Neutrophil (primary cell): ENCODE data around the gene BCR.

ENCODE experiments used
- H3K27ac ChIP-seq: fragments of 200-600 bp; sonication (generic); 2 replicates; pipeline ENCODE4 v1.5.1; 2016; ENCODE audit warnings: mild to moderate bottlenecking, moderate library complexity
- H3K27me3 ChIP-seq: fragments of 200-600 bp; sonication (generic); 2 replicates; pipeline ENCODE4 v1.6.0; 2016; ENCODE audit warnings: mild to moderate bottlenecking
- H3K36me3 ChIP-seq: fragments of 200-600 bp; sonication (generic); 2 replicates; pipeline ENCODE4 v1.5.1; 2017
- H3K4me1 ChIP-seq, 2 experiments: fragments of 200-600 bp in 1 of 2; sonication (generic) in 1 of 2; 1 replicate in 1 of 2; 2 replicates in 1 of 2; pipeline versions ENCODE4 v1.5.1 to v1.6.1; 2013 to 2016; ENCODE audit warnings: low read depth in 1 of 2, low read length in 1 of 2, mild to moderate bottlenecking in 1 of 2, moderate library complexity in 1 of 2; ENCODE audit not compliant: control insufficient read depth in 1 of 2, insufficient read depth in 1 of 2
- H3K4me3 ChIP-seq, 2 experiments: fragments of 200-600 bp in 1 of 2; sonication (generic) in 1 of 2; 1 replicate in 1 of 2; 2 replicates in 1 of 2; pipeline ENCODE4 v1.5.1; 2013 to 2016; ENCODE audit warnings: low read depth in 1 of 2, low read length in 1 of 2, mild to moderate bottlenecking in 1 of 2, moderate library complexity in 1 of 2
- H3K9me3 ChIP-seq: fragments of 200-600 bp; sonication (generic); 2 replicates; pipeline ENCODE4 v1.5.1; 2016
- TF ChIP-seq, protein P1 (sequence below): fragments of 200-600 bp; sonication (generic); IDR thresholded peaks from 2 replicates; pipeline ENCODE4 v1.5.1; 2016; ENCODE audit warnings: antibody characterized with exemption

The BCR gene

GRCh38 chr22:23223569-23224317 lies 43.4 kb downstream of the BCR start:
- TF ChIP-seq, protein P1, sequence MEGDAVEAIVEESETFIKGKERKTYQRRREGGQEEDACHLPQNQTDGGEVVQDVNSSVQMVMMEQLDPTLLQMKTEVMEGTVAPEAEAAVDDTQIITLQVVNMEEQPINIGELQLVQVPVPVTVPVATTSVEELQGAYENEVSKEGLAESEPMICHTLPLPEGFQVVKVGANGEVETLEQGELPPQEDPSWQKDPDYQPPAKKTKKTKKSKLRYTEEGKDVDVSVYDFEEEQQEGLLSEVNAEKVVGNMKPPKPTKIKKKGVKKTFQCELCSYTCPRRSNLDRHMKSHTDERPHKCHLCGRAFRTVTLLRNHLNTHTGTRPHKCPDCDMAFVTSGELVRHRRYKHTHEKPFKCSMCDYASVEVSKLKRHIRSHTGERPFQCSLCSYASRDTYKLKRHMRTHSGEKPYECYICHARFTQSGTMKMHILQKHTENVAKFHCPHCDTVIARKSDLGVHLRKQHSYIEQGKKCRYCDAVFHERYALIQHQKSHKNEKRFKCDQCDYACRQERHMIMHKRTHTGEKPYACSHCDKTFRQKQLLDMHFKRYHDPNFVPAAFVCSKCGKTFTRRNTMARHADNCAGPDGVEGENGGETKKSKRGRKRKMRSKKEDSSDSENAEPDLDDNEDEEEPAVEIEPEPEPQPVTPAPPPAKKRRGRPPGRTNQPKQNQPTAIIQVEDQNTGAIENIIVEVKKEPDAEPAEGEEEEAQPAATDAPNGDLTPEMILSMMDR, result no peak
- H3K4me3 ChIP-seq, result no peak overlapping the region
- H3K27me3 ChIP-seq, result no peaks in the 10 kb centered on the region
- H3K4me1 ChIP-seq, result peaks cover 91 to 92% of the 10 kb centered on the region in 2 experiments
- no peaks in the 10 kb centered on the region for H3K36me3 ChIP-seq
- peak overlapping the region; percentile 85 for H3K27ac ChIP-seq
- no peaks in the 10 kb centered on the region for H3K9me3 ChIP-seq

DNA sequence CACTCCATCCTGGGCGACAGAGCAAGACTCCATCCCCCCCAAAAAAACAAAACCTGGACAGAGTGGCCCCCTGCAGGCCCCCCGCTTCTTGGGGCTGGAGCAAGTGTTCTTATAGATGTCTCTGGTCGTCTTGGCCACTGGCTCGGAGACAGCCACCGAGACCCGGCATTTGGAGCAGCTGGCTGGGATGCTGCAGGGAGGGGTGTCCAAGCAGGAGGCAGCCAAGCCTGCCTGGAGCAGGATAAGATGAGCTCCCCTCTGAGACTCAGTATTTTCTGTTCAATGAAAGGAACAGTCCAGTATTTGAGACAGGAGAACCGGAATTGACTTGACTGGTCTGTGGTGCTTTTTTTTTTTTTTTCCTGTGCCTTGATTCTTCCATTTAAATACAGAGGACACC lies 44.5 kb downstream of the BCR start:
- Histone ChIP-seq H3K36me3 (no peaks in the 10 kb centered on the region), H3K4me3 (no peak overlapping the region), H3K27ac (no peak overlapping the region), H3K9me3 (no peaks in the 10 kb centered on the region), H3K27me3 (no peaks in the 10 kb centered on the region), H3K4me1 (peaks cover 80 to 81% of the 10 kb centered on the region in 2 experiments)
- TF ChIP-seq, protein P1, result no peak

DNA sequence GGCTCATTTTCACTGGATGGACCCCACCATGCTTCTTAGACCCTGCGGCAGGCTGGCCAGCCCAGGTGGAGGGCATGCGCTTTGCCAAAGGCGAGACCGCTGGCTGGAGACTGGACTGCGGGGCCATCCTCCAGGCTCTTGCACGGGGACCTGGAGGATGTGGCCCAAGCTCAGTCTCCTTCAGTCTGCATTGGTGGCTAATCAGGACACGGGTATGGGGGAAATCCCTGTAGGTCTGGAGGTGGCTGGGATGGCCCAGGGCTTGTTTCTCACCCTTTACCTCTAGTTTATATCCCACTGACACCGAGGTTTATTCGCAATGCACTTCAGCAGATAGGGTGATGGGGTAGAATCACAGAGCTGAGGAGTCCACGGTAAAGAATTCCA lies 45.0 kb downstream of the BCR start:
- H3K4me1 ChIP-seq, result peaks cover 75 to 76% of the 10 kb centered on the region in 2 experiments

GRCh38 chr22:23225724-23226496 lies 45.6 kb downstream of the BCR start:
- Histone ChIP-seq H3K4me3 (no peak overlapping the region), H3K27me3 (no peaks in the 10 kb centered on the region), H3K36me3 (no peaks in the 10 kb centered on the region), H3K9me3 (no peaks in the 10 kb centered on the region), H3K27ac (peak overlapping the region; percentile 68), H3K4me1 (peaks cover 69 to 70% of the 10 kb centered on the region in 2 experiments)
- TF ChIP-seq, protein P1, result no peak

More for the DNA sequence above, 45.0 kb downstream of the BCR start:
- H3K4me3 ChIP-seq, result no peak overlapping the region
- TF ChIP-seq, protein P1, result no peak
- peak overlapping the region; percentile 68 for H3K27ac ChIP-seq
- H3K36me3 ChIP-seq, result no peaks in the 10 kb centered on the region
- H3K27me3 ChIP-seq, result no peaks in the 10 kb centered on the region
- H3K9me3 ChIP-seq, result no peaks in the 10 kb centered on the region

- no peaks in the 10 kb centered on the region for H3K27me3 ChIP-seq
- peak overlapping the region; percentile 68 for H3K27ac ChIP-seq
- H3K9me3 ChIP-seq, result no peaks in the 10 kb centered on the region
- TF ChIP-seq, protein P1, result no peak
- H3K36me3 ChIP-seq, result no peaks in the 10 kb centered on the region
- H3K4me1 ChIP-seq, result peaks cover 63 to 65% of the 10 kb centered on the region in 2 experiments
- no peak overlapping the region for H3K4me3 ChIP-seq
Observed at GRCh38 chr22:23226497-23226850, 46.2 kb downstream of the BCR start.
